Spleen (tissue), 11 donors: Measurements from ENCODE around the gene CLHC1. TPM values are rescaled to one million over a fixed set of nuclear protein-coding genes. Genes with fewer than 3 reads are reported as not detected.
"Not testable (repeated sequence)": the region's sequence is repeated elsewhere in the genome, so short reads cannot be mapped to it uniquely, and the experiment has no call there.

Experiments used
- DNase-seq: peaks from one replicate; pipeline ENCODE4 v3.0.0-alpha.2; 2020
- H3K27ac ChIP-seq, 8 donors: fragments of 200-600 bp; sonication (generic) in 7 of 8; 1 replicate in 4 of 8; 2 replicates in 4 of 8; pipeline versions ENCODE4 v1.5.0 to v1.8.0; 2016 to 2021; ENCODE audit warnings: inconsistent platforms in 4 of 8, mild to moderate bottlenecking in 4 of 8, moderate library complexity in 1 of 8
- H3K27me3 ChIP-seq, 7 donors: fragments of 200-600 bp; sonication (generic) in 6 of 7; replicated peaks in 1 of 7; 1 replicate in 4 of 7; 2 replicates in 3 of 7; pipeline versions ENCODE4 v1.5.0 to v1.8.0; 2016 to 2021; ENCODE audit warnings: inconsistent platforms in 3 of 7, mild to moderate bottlenecking in 1 of 7
- H3K36me3 ChIP-seq, 6 donors: fragments of 200-600 bp; sonication (generic) in 5 of 6; 1 replicate in 4 of 6; 2 replicates in 2 of 6; pipeline versions ENCODE4 v1.5.0 to v1.8.0; 2016 to 2021; ENCODE audit warnings: inconsistent platforms in 2 of 6
- H3K4me1 ChIP-seq, 6 donors: fragments of 200-600 bp; sonication (generic) in 5 of 6; 1 replicate in 3 of 6; 2 replicates in 3 of 6; pipeline versions ENCODE4 v1.5.0 to v1.8.0; 2016 to 2021; ENCODE audit warnings: inconsistent platforms in 3 of 6
- H3K4me3 ChIP-seq, 8 donors: fragments of 200-600 bp; sonication (generic) in 7 of 8; 1 replicate in 4 of 8; 2 replicates in 4 of 8; pipeline versions ENCODE4 v1.5.0 to v1.8.0; 2016 to 2021; ENCODE audit warnings: inconsistent platforms in 4 of 8, mild to moderate bottlenecking in 4 of 8, moderate library complexity in 2 of 8
- H3K9me3 ChIP-seq, 8 donors: fragments of 200-600 bp; sonication (generic) in 7 of 8; 1 replicate in 4 of 8; 2 replicates in 4 of 8; pipeline versions ENCODE4 v1.5.0 to v1.8.0; 2016 to 2021; ENCODE audit warnings: inconsistent platforms in 4 of 8
- CTCF ChIP-seq, 11 experiments: fragments of 200-600 bp in 7 of 11; fragments of 450-650 bp in 4 of 11; sonication (generic) in 4 of 11; IDR thresholded peaks in 8 of 11; conservative IDR thresholded peaks in 3 of 11; 1 replicate in 7 of 11; 2 replicates in 4 of 11; pipeline versions ENCODE4 v1.4.0 to v1.8.0; 2016 to 2021; ENCODE audit warnings: antibody characterized with exemption in 11 of 11, inconsistent platforms in 4 of 11, mild to moderate bottlenecking in 1 of 11
- POLR2A ChIP-seq, 3 donors: fragments of 450-650 bp; IDR thresholded peaks; one replicate each; pipeline ENCODE4 v1.5.1; 2017; ENCODE audit warnings: antibody characterized with exemption in 3 of 3, mild to moderate bottlenecking in 1 of 3
- POLR2AphosphoS5 ChIP-seq, 3 donors: sonication (generic); formaldehyde crosslinking; IDR thresholded peaks; one replicate each; pipeline ENCODE4 v1.5.1; 2017; ENCODE audit warnings: antibody characterized with exemption in 3 of 3
- WGBS, 5 donors: extraction: QIAGEN DNeasy Blood & Tissue Kit in 3 of 5; methylation state at CpG; one replicate each; pipeline versions ENCODE4 v1.1.5 to v1.1.7; 2013 to 2018; 5-methylcytosine and 5-hydroxymethylcytosine counted together
- intact Hi-C: fragments of 100-400 bp; cut with DNase I; formaldehyde crosslinking; loops from one replicate; pipeline ENCODE4 v1.15.0; 2023; ENCODE audit warnings: low total_unique reads
- polyA plus RNA-seq, 3 donors: library from polyadenylated mRNA; stranded (reverse); fragments of 200-250 nt; gene quantifications; one replicate each; pipeline ENCODE4 v1.2.1, GENCODE V29; 2013
- total RNA-seq, 7 donors: library from RNA; depleted of rRNA in 3 of 7; stranded (reverse); fragments of >200 nt in 3 of 7; fragmentation: NEBNext Ultra II Directional in 4 of 7; extraction: Animal tissue kit (Norgen Biotek cat#: 25700) in 4 of 7; gene quantifications; one replicate each; pipeline versions ENCODE4 v1.1.0 to v1.2.1, GENCODE V29; 2016 to 2021
- donor health status: healthy with polysubstance abuse.
- donor health status: DM: no; HTN: no; CAD: no; lungs with moderate emphysema.
- donor health status: DM: no; HTN: no; CAD: no.
- donor health status: Bipolar disorder and iron deficiency.
- donor health status: healthy.
- donor health status: DM: no; HTN: no; CAD: no.
- donor health status: DM: yes; HTN: yes; CAD: no.

The CLHC1 gene
- total and polyA plus RNA-seq, 10 donors: 5.2 to 34.7 (median 11.4) TPM

DNA sequence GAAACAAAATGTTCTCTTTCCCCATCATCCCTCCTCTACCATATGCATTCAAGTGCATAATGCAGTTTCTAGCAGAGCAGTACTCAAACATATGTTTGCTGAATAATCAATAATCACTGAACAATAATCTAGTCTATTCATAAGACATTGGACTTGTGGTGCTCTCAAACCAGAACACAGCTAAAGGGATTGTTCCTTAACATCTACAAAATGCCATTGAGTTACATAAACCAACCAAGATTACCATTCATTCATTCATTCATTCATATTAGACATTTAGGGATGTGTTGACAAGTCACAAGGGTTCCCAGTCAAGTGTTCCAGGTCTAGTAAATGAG, 3.9 kb downstream of the CLHC1 start:
- peak overlapping the region in 1 of 8 donors; percentile 36 for H3K4me3 ChIP-seq
- no peaks in the 10 kb centered on the region for H3K9me3 ChIP-seq
- no peaks in the 10 kb centered on the region for H3K27me3 ChIP-seq
- peak overlapping the region; percentile 4 to 89 (median 62) for H3K27ac ChIP-seq
- peaks cover 7 to 69% (median 43%) of the 10 kb centered on the region in 6 donors for H3K4me1 ChIP-seq
- intact Hi-C loops: no loop called here
- no peak for DNase-seq
- H3K36me3 ChIP-seq: no peaks in the 10 kb centered on the region
- TF ChIP-seq POLR2AphosphoS5 (IDR thresholded peaks at IDR 0.05): no peak
- no peak for TF ChIP-seq CTCF (IDR thresholded peaks at IDR 0.05 in 8 of 11, conservative IDR thresholded peaks at IDR 0.05 in 3 of 11)
- no peak for TF ChIP-seq POLR2A (IDR thresholded peaks at IDR 0.05)

DNA sequence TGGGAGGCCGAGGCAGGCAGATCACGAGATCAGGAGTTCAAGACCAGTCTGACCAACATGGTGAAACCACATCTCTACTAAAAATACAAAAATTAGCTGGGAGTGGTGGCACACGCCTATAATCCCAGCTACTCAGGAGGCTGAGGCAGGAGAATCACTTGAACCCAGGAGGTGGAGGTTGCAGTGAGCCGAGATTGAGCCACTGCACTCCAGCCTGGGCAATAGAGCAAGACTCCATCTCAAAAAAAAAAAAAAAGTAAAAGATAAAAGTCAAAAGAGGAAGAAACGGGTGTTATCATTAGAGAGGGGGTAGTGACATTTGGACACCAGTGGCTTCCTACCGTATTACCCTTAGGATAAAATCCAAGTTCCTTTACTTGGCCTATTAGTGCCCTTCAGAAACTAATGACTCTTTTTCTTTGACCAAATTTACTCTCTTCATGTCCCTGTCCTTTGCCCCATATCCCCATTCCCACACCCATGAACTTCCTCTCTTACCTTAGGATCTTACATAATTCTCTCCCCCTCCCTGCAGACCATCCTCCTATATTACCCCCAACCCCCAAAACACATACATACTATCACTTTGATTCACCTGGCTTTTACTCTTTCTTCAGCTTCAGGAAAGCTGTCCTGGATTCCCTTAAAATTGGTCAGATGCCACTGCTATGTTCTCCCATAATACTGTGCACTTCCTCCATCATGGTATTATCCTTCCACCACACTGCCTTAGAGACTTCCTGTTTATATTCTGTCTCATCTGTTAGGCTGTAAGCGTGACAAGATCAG, 4.5 kb downstream of the CLHC1 start:
- Histone ChIP-seq H3K27ac (peak overlapping the region; percentile 4 to 89 (median 62)), H3K4me1 (peaks cover 12 to 71% (median 47%) of the 10 kb centered on the region in 6 donors), H3K4me3 (peak overlapping the region in 2 of 8 donors; percentile 2 to 36)
- H3K9me3 ChIP-seq, intact Hi-C loops, H3K36me3 ChIP-seq, DNase-seq, H3K27me3 ChIP-seq: not testable (repeated sequence)
- 57 to 70% (median 67%) methylated on average over 7 of the region's 7 CpGs for WGBS, 5 donors
- peak in 1 of 3 donors; percentile 29 for TF ChIP-seq POLR2AphosphoS5 (IDR thresholded peaks at IDR 0.05)

GRCh38 chr2:55225481-55226020, 6.5 kb downstream of the CLHC1 start:
- H3K27ac ChIP-seq: peak overlapping the region in 3 of 8 donors; percentile 95 to 96 (median 96)
- WGBS, 5 donors: 82 to 95% (median 89%) methylated on average over 18 to 19 of the region's 19 CpGs
- DNase-seq: no peak

GRCh38 chr2:55224761-55225261, 7.3 kb downstream of the CLHC1 start:
- peak overlapping the region in 4 of 8 donors; percentile 94 to 96 (median 96) for H3K27ac ChIP-seq
- H3K36me3 ChIP-seq: no peaks in the 10 kb centered on the region
- H3K27me3 ChIP-seq: no peaks in the 10 kb centered on the region
- H3K4me3 ChIP-seq: no peak overlapping the region
- intact Hi-C loops: no loop called here
- peak; percentile 77 for DNase-seq
- no peaks in the 10 kb centered on the region for H3K9me3 ChIP-seq
- 77 to 87% (median 86%) methylated on average over 14 to 19 of the region's 19 CpGs for WGBS, 5 donors
- TF ChIP-seq CTCF (IDR thresholded peaks at IDR 0.05 in 8 of 11, conservative IDR thresholded peaks at IDR 0.05 in 3 of 11) (no peak), POLR2AphosphoS5 (IDR thresholded peaks at IDR 0.05) (no peak)
- H3K4me1 ChIP-seq: peaks cover 8 to 62% (median 37%) of the 10 kb centered on the region in 6 donors

More at GRCh38 chr2:55225481-55226020, 6.5 kb downstream of the CLHC1 start:
- no peaks in the 10 kb centered on the region for H3K36me3 ChIP-seq
- peaks cover 8 to 67% (median 38%) of the 10 kb centered on the region in 6 donors for H3K4me1 ChIP-seq
- H3K27me3 ChIP-seq: no peaks in the 10 kb centered on the region
- H3K9me3 ChIP-seq: no peaks in the 10 kb centered on the region
- TF ChIP-seq POLR2AphosphoS5 (IDR thresholded peaks at IDR 0.05) (no peak), CTCF (IDR thresholded peaks at IDR 0.05 in 8 of 11, conservative IDR thresholded peaks at IDR 0.05 in 3 of 11) (no peak), POLR2A (IDR thresholded peaks at IDR 0.05) (no peak)
- intact Hi-C loops: no loop called here
- no peak overlapping the region for H3K4me3 ChIP-seq
